Smooth muscle cell (in vitro differentiated cells): ENCODE data around the gene SH3D21. TPM values are rescaled to one million over a fixed set of nuclear protein-coding genes. Genes with fewer than 3 reads are reported as not detected.

ENCODE experiments used
- DNase-seq: peaks from one replicate; lab custom pipeline; 2025; ENCODE audit not compliant: unreplicated experiment; lab: John Stamatoyannopoulos, UW
- H2AFZ ChIP-seq: fragments of 200-600 bp; sonication (generic); 2 replicates; pipeline ENCODE4 v1.6.0; 2016; ENCODE audit warnings: antibody characterized with exemption, low read depth, mild to moderate bottlenecking
- H3F3A ChIP-seq: fragments of 200-600 bp; sonication (generic); 2 replicates; pipeline ENCODE4 v1.6.0; 2017; ENCODE audit warnings: antibody characterized with exemption, low read depth
- H3K27ac ChIP-seq: fragments of 200-600 bp; sonication (generic); 2 replicates; pipeline ENCODE4 v1.5.1; 2016; ENCODE audit warnings: low read depth, mild to moderate bottlenecking
- H3K27me3 ChIP-seq: fragments of 200-600 bp; sonication (generic); 2 replicates; pipeline ENCODE4 v1.6.1; 2016; ENCODE audit warnings: low read depth, mild to moderate bottlenecking
- H3K36me3 ChIP-seq: fragments of 200-600 bp; sonication (generic); 2 replicates; pipeline ENCODE4 v1.5.1; 2016; ENCODE audit warnings: low read depth
- H3K4me1 ChIP-seq: fragments of 200-600 bp; sonication (generic); 2 replicates; pipeline ENCODE4 v1.5.1; 2016; ENCODE audit warnings: low read depth
- H3K4me2 ChIP-seq: fragments of 200-600 bp; sonication (generic); 2 replicates; pipeline ENCODE4 v1.6.0; 2016; ENCODE audit warnings: mild to moderate bottlenecking
- H3K4me3 ChIP-seq: fragments of 200-600 bp; sonication (generic); 2 replicates; pipeline ENCODE4 v1.5.1; 2016; ENCODE audit warnings: mild to moderate bottlenecking
- H3K79me2 ChIP-seq: fragments of 200-600 bp; sonication (generic); 2 replicates; pipeline ENCODE4 v1.6.0; 2016; ENCODE audit warnings: low read depth, mild to moderate bottlenecking
- H3K9ac ChIP-seq: fragments of 200-600 bp; sonication (generic); 2 replicates; pipeline ENCODE4 v1.6.0; 2016; ENCODE audit warnings: low read depth
- H3K9me3 ChIP-seq: fragments of 200-600 bp; sonication (generic); replicated peaks from 2 replicates; pipeline ENCODE4 v1.5.1; 2016; ENCODE audit warnings: low read depth
- H4K20me1 ChIP-seq: fragments of 200-600 bp; sonication (generic); 2 replicates; pipeline ENCODE4 v1.6.0; 2016; ENCODE audit warnings: low read depth
- WGBS: methylation state at CpG from one replicate; pipeline ENCODE4 v1.1.7; 2016; ENCODE audit warnings: low lambda C conversion rate; 5-methylcytosine and 5-hydroxymethylcytosine counted together
- polyA plus RNA-seq: library from polyadenylated mRNA; unstranded; fragments of >200 nt; fragmentation: Nextera tagmentation; extraction: Ambion mirVana; gene quantifications from 2 replicates; pipeline ENCODE4 v1.2.1, GENCODE V29; 2016
- total RNA-seq: library from RNA; depleted of rRNA; stranded (reverse); fragments of >200 nt; gene quantifications from 2 replicates; pipeline ENCODE4 v1.2.3, GENCODE V29; 2014
- TF ChIP-seq, protein P1 (sequence below): fragments of 200-600 bp; sonication (generic); IDR thresholded peaks from 2 replicates; pipeline ENCODE4 v1.5.1; 2017; ENCODE audit warnings: borderline replicate concordance, mild to moderate bottlenecking, antibody characterized with exemption; ENCODE audit not compliant: insufficient read depth, poor library complexity, severe bottlenecking

SH3D21 gene
- total and polyA plus RNA-seq, 2 experiments from 2014 or later: 6.9 to 12.0 TPM

DNA sequence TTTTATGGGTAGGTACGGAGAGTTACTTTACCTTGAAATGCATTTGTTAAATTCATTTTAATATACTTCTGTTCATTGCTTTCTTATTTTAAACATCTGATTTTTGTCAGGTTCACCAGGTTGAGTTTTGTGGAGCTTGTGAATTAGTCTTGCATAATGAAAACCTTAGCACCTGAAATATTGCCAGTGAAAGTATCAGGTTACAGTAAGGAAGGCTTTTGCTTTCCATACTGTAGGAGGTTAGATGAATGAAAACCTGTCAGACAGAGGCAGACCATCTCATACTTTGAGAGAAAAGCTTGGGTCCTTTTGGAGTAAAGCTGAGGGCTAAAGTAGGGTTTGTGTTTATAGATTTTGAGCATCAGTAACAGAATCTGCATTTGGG lies 47.2 kb upstream of the SH3D21 start:
- Histone ChIP-seq H3K27ac (peak overlapping the region; percentile 82), H3K9ac (no peak overlapping the region), H3K79me2 (peaks cover 100% of the 10 kb centered on the region), H3F3A (peaks cover 16% of the 10 kb centered on the region), H4K20me1 (peaks cover 100% of the 10 kb centered on the region), H3K4me2 (no peak overlapping the region), H3K4me1 (peaks cover 4% of the 10 kb centered on the region), H3K36me3 (peaks cover 11% of the 10 kb centered on the region), H3K9me3 (no peaks in the 10 kb centered on the region), H2AFZ (no peak overlapping the region), H3K27me3 (no peaks in the 10 kb centered on the region), H3K4me3 (no peak overlapping the region)
- DNase-seq: no peak
- TF ChIP-seq, protein P1, sequence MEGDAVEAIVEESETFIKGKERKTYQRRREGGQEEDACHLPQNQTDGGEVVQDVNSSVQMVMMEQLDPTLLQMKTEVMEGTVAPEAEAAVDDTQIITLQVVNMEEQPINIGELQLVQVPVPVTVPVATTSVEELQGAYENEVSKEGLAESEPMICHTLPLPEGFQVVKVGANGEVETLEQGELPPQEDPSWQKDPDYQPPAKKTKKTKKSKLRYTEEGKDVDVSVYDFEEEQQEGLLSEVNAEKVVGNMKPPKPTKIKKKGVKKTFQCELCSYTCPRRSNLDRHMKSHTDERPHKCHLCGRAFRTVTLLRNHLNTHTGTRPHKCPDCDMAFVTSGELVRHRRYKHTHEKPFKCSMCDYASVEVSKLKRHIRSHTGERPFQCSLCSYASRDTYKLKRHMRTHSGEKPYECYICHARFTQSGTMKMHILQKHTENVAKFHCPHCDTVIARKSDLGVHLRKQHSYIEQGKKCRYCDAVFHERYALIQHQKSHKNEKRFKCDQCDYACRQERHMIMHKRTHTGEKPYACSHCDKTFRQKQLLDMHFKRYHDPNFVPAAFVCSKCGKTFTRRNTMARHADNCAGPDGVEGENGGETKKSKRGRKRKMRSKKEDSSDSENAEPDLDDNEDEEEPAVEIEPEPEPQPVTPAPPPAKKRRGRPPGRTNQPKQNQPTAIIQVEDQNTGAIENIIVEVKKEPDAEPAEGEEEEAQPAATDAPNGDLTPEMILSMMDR: no peak
- 83% methylated on average over 1 of the region's 1 CpG for WGBS

DNA sequence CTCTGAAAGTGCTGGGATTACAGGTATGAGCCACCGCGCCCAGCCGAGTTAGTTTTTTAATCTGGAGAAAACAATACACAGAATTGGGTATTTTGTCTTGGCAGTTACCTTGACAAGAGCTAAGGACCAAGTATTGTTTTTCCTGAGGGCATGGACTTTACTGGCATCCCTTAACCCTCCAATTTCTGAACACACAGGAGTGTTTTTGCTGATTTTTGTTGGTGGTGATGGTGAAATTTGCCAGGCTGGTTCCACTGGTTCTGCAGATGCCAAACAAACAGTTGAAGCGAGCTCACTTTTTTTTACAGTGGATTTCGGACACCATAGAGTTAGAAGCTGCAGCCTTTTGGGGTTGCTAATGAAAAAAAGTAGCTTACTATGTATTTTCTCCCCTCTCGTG lies 37.2 kb upstream of the SH3D21 start:
- Histone ChIP-seq H3K27ac (no peak overlapping the region), H3K9me3 (no peaks in the 10 kb centered on the region), H2AFZ (no peak overlapping the region), H4K20me1 (peaks cover 100% of the 10 kb centered on the region), H3K79me2 (peaks cover 96% of the 10 kb centered on the region), H3K36me3 (no peaks in the 10 kb centered on the region), H3K27me3 (no peaks in the 10 kb centered on the region), H3K4me2 (no peak overlapping the region), H3K4me3 (no peak overlapping the region), H3K4me1 (no peaks in the 10 kb centered on the region), H3K9ac (no peak overlapping the region), H3F3A (no peaks in the 10 kb centered on the region)
- no peak for DNase-seq
- TF ChIP-seq, protein P1: no peak
- WGBS: 94% methylated on average over 6 of the region's 6 CpGs

DNA sequence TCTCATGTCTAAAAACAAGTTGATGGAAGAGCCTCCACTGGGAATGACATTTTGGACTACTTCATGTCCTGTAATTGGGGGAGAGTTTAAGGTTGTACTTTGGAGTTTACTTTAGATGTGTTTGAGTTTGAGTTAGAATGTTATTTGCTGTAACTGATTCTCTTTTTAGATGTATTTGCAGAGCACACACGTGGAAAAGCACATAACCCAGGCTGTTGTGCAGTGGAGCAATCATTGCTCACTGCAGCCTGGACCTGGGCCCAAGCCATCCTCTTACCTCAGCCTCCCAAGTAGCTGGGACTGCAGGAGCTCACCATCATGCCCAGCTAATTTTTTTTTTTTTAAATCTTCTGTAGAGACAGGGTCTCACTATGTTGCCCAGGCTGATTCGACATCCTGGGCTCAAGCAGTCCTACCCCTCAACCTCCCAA lies 36.7 kb upstream of the SH3D21 start:
- no peaks in the 10 kb centered on the region for H3F3A ChIP-seq

DNA sequence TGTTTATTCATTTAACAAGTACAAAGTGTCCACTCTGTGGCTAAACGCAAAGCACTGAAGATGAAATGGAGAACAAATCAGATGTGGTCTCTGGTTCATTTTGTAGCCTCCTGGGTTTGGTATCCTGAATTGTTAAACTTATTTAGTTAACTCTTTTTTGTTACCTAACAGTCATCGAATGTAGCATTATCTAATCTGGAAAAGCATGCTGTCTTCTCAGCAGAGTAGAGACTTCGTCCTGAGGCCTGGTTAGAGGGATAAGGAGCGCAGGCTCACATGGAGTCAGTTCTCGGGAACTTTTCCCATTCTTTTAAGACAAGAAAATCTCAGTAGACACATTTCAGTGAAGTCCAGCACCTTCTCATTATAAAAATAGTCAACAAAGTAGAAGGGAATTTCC lies 33.1 kb upstream of the SH3D21 start:
- TF ChIP-seq, protein P1: no peak
- Histone ChIP-seq H3K4me3 (no peak overlapping the region), H3K9me3 (no peaks in the 10 kb centered on the region), H3K79me2 (peaks cover 85% of the 10 kb centered on the region), H2AFZ (no peak overlapping the region), H3K4me2 (no peak overlapping the region), H3K27ac (peak overlapping the region; percentile 8), H4K20me1 (peaks cover 89% of the 10 kb centered on the region), H3K36me3 (no peaks in the 10 kb centered on the region), H3K27me3 (no peaks in the 10 kb centered on the region), H3K4me1 (no peaks in the 10 kb centered on the region), H3K9ac (no peak overlapping the region), H3F3A (no peaks in the 10 kb centered on the region)
- WGBS: 73% methylated on average over 5 of the region's 5 CpGs
- DNase-seq: no peak

More for the DNA sequence above, 36.7 kb upstream of the SH3D21 start:
- Histone ChIP-seq H3K4me3 (no peak overlapping the region), H3K27ac (no peak overlapping the region), H4K20me1 (peaks cover 100% of the 10 kb centered on the region), H3K36me3 (no peaks in the 10 kb centered on the region), H3K4me1 (no peaks in the 10 kb centered on the region), H3K9me3 (no peaks in the 10 kb centered on the region), H2AFZ (no peak overlapping the region), H3K27me3 (no peaks in the 10 kb centered on the region), H3K9ac (no peak overlapping the region), H3K79me2 (peaks cover 96% of the 10 kb centered on the region), H3K4me2 (no peak overlapping the region)
- no peak for DNase-seq
- TF ChIP-seq, protein P1: no peak
- 96% methylated on average over 2 of the region's 2 CpGs for WGBS
